H9 (cell line): ENCODE results near the gene SSBP3. TPM values are rescaled to one million over a fixed set of nuclear protein-coding genes. Genes with fewer than 3 reads are reported as not detected.

Experiments used
- DNase-seq: peaks from one replicate; pipeline ENCODE4 v3.0.0-alpha.2; 2017
- H2AFZ ChIP-seq: one replicate; pipeline ENCODE4 v1.6.1; 2013; ENCODE audit warnings: mild to moderate bottlenecking, low read length, control low read depth, moderate library complexity
- H2AK5ac ChIP-seq: 2 replicates; pipeline ENCODE4 v1.6.1; 2013; ENCODE audit warnings: low read length, control low read depth, mixed read lengths; ENCODE audit not compliant: insufficient read length
- H2BK120ac ChIP-seq: one replicate; pipeline ENCODE4 v1.6.1; 2013; ENCODE audit warnings: low read depth, mild to moderate bottlenecking, low read length, control low read depth, inconsistent platforms; ENCODE audit not compliant: poor library complexity, severe bottlenecking
- H2BK12ac ChIP-seq: 2 replicates; pipeline ENCODE4 v1.6.1; 2013; ENCODE audit warnings: low read length, control low read depth, mixed read lengths, low read depth; ENCODE audit not compliant: insufficient read length
- H2BK15ac ChIP-seq: 2 replicates; pipeline ENCODE4 v1.6.1; 2013; ENCODE audit warnings: low read depth, low read length, control low read depth
- H2BK20ac ChIP-seq: one replicate; pipeline ENCODE4 v1.6.1; 2013; ENCODE audit warnings: low read depth, mild to moderate bottlenecking, low read length, control low read depth, inconsistent platforms; ENCODE audit not compliant: poor library complexity, severe bottlenecking
- H2BK5ac ChIP-seq: 2 replicates; pipeline ENCODE4 v1.6.1; 2013; ENCODE audit warnings: low read length, control low read depth, mixed read lengths; ENCODE audit not compliant: insufficient read length
- H3K14ac ChIP-seq: 2 replicates; pipeline ENCODE4 v1.6.1; 2013; ENCODE audit warnings: low read length, control low read depth; ENCODE audit not compliant: insufficient read depth
- H3K18ac ChIP-seq: 2 replicates; pipeline ENCODE4 v1.6.1; 2013; ENCODE audit warnings: low read depth, mild to moderate bottlenecking, mixed read lengths, low read length, control low read depth; ENCODE audit not compliant: insufficient read length
- H3K23ac ChIP-seq: 2 replicates; pipeline ENCODE4 v1.6.1; 2013; ENCODE audit warnings: low read length, control low read depth, mixed read lengths, low read depth; ENCODE audit not compliant: insufficient read length
- H3K23me2 ChIP-seq: 2 replicates; pipeline ENCODE4 v1.6.1; 2013; ENCODE audit warnings: low read depth, mild to moderate bottlenecking, mixed read lengths, low read length, control low read depth; ENCODE audit not compliant: insufficient read length, poor library complexity, severe bottlenecking
- H3K27ac ChIP-seq: 2 replicates; pipeline ENCODE4 v1.5.1; 2013; ENCODE audit warnings: low read length, control low read depth, mixed read lengths, low read depth; ENCODE audit not compliant: insufficient read length
- H3K27me3 ChIP-seq: 2 replicates; pipeline ENCODE4 v1.6.1; 2013; ENCODE audit warnings: low read length, control low read depth, inconsistent platforms; ENCODE audit not compliant: insufficient read depth
- H3K4ac ChIP-seq: 2 replicates; pipeline ENCODE4 v1.6.1; 2013; ENCODE audit warnings: low read depth, mild to moderate bottlenecking, control low read depth, inconsistent platforms, low read length, moderate library complexity
- H3K4me1 ChIP-seq: 2 replicates; pipeline ENCODE4 v1.6.1; 2013; ENCODE audit warnings: low read length, control low read depth, inconsistent platforms; ENCODE audit not compliant: insufficient read depth
- H3K4me2 ChIP-seq: 2 replicates; pipeline ENCODE4 v1.6.1; 2013; ENCODE audit warnings: low read length, control low read depth, mixed read lengths; ENCODE audit not compliant: insufficient read length, insufficient read depth
- H3K56ac ChIP-seq: 2 replicates; pipeline ENCODE4 v1.6.1; 2013; ENCODE audit warnings: low read depth, mild to moderate bottlenecking, mixed read lengths, low read length, control low read depth; ENCODE audit not compliant: insufficient read length
- H3K79me1 ChIP-seq: 2 replicates; pipeline ENCODE4 v1.6.1; 2013; ENCODE audit warnings: low read depth, mild to moderate bottlenecking, moderate library complexity, low read length, control low read depth, inconsistent platforms; ENCODE audit not compliant: insufficient read depth, poor library complexity, severe bottlenecking
- H3K79me2 ChIP-seq: 2 replicates; pipeline ENCODE4 v1.6.1; 2013; ENCODE audit warnings: low read length, control low read depth, inconsistent platforms; ENCODE audit not compliant: insufficient read depth
- H3K9ac ChIP-seq: 2 replicates; pipeline ENCODE4 v1.6.1; 2013; ENCODE audit warnings: low read length, control low read depth, mixed read lengths; ENCODE audit not compliant: insufficient read length; ENCODE audit errors: extremely low read depth
- H3K9me3 ChIP-seq: one replicate; pipeline ENCODE4 v1.6.1; 2013; ENCODE audit warnings: low read depth, low read length, inconsistent platforms; ENCODE audit not compliant: control insufficient read depth
- H3T11ph ChIP-seq: one replicate; pipeline ENCODE4 v1.6.1; 2013; ENCODE audit warnings: mild to moderate bottlenecking, low read length, control low read depth, inconsistent platforms
- H4K20me1 ChIP-seq: one replicate; pipeline ENCODE4 v1.6.1; 2013; ENCODE audit not compliant: control insufficient read depth, insufficient read length, insufficient read depth
- H4K5ac ChIP-seq: 2 replicates; pipeline ENCODE4 v1.6.1; 2013; ENCODE audit warnings: low read depth, mild to moderate bottlenecking, mixed read lengths, low read length, control low read depth; ENCODE audit not compliant: insufficient read length
- H4K8ac ChIP-seq: replicated peaks from 2 replicates; pipeline ENCODE4 v1.6.1; 2013; ENCODE audit warnings: low read length, control low read depth, mixed read lengths, low read depth; ENCODE audit not compliant: insufficient read length
- H4K91ac ChIP-seq: 2 replicates; pipeline ENCODE4 v1.6.1; 2013; ENCODE audit warnings: low read depth, mild to moderate bottlenecking, moderate library complexity, mixed read lengths, low read length, control low read depth; ENCODE audit not compliant: insufficient read length
- H3K27ac Mint-ChIP-seq, 3 experiments: 2 replicates in 2 of 3; 3 replicates in 1 of 3; pipeline ENCODE4 v1.8.0; 2020 to 2021; ENCODE audit warnings: mixed read lengths in 3 of 3, mild to moderate bottlenecking in 1 of 3, moderate library complexity in 1 of 3
- H3K27me3 Mint-ChIP-seq: 2 replicates; pipeline ENCODE4 v1.8.0; 2021; ENCODE audit warnings: low read depth, mild to moderate bottlenecking, moderate library complexity, mixed read lengths
- H3K36me3 Mint-ChIP-seq, 3 experiments: 2 replicates in 2 of 3; 3 replicates in 1 of 3; pipeline ENCODE4 v1.8.0; 2020 to 2021; ENCODE audit warnings: low read depth in 3 of 3, mixed read lengths in 3 of 3; ENCODE audit not compliant: insufficient read depth in 1 of 3
- H3K4me1 Mint-ChIP-seq, 2 experiments: 2 replicates each; pipeline ENCODE4 v1.8.0; 2020; ENCODE audit warnings: mixed read lengths in 2 of 2
- H3K4me3 Mint-ChIP-seq, 2 experiments: 2 replicates in 1 of 2; 3 replicates in 1 of 2; pipeline ENCODE4 v1.8.0; 2020 to 2021; ENCODE audit warnings: mild to moderate bottlenecking in 2 of 2, mixed read lengths in 2 of 2, moderate library complexity in 1 of 2
- H3K9me3 Mint-ChIP-seq, 2 experiments: 2 replicates in 1 of 2; 3 replicates in 1 of 2; pipeline ENCODE4 v1.8.0; 2020; ENCODE audit warnings: mild to moderate bottlenecking in 2 of 2, mixed read lengths in 2 of 2, moderate library complexity in 1 of 2
- WGBS: extraction: QIAGEN DNeasy Blood & Tissue Kit; methylation state at CpG from one replicate; pipeline ENCODE4 v1.1.7; 2013; ENCODE audit warnings: missing lambda C conversion rate, low lambda C conversion rate, mixed read lengths; ENCODE audit not compliant: insufficient read length; ENCODE audit errors: extremely low coverage; 5-methylcytosine and 5-hydroxymethylcytosine counted together
- total RNA-seq: library from RNA; stranded (reverse); gene quantifications from 2 replicates; pipeline ENCODE4 v1.2.1, GENCODE V29; 2021
- TF ChIP-seq, protein P1 (sequence below): fragments of 200-600 bp; sonication (generic); conservative IDR thresholded peaks from 3 replicates; pipeline ENCODE4 v1.8.0; 2021; ENCODE audit warnings: antibody characterized with exemption, mild to moderate bottlenecking

Gene SSBP3
- total RNA-seq, 1 experiment from 2014 or later, result 126 TPM

DNA sequence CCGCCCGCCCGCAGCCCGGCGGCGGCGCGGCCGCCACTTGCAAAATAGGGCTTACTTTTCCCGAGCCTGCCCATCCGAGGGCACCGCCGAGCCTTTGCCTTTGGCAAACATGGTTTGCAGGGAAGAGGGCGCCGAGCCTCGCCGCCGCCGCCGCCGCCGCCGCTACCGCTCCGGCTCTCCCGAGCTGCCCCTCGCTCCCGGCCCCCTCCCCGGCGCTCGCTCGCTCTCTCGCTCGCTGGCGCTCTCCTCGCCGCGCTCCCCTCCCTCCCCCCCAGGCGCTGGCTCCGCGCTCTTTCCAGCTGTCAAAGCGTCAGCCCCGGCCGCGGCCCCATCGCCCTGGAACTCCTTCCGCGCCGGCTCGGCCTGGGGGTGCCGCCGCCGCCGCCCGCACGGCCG lies 298 bp downstream of the SSBP3 start:
- Histone ChIP-seq H3K9me3 (no peaks in the 10 kb centered on the region), H2BK120ac (no peak overlapping the region), H4K5ac (no peak overlapping the region), H3K79me1 (peaks cover 13% of the 10 kb centered on the region), H3K9ac (no peak overlapping the region), H2AK5ac (no peak overlapping the region), H4K20me1 (peaks cover 5% of the 10 kb centered on the region), H2BK15ac (no peak overlapping the region), H3K4ac (no peak overlapping the region), H4K91ac (no peak overlapping the region), H3K4me2 (no peak overlapping the region), H3K79me2 (peaks cover 23% of the 10 kb centered on the region; the same call in 1 of the 2 replicates), H4K8ac (no peak overlapping the region), H3T11ph (no peak overlapping the region), H3K27me3 (no peaks in the 10 kb centered on the region), H3K4me1 (peaks cover 10% of the 10 kb centered on the region; the same call in 1 of the 2 replicates), H3K14ac (no peak overlapping the region), H3K23me2 (peaks cover 14% of the 10 kb centered on the region), H2BK12ac (no peak overlapping the region), H3K23ac (no peak overlapping the region), H2AFZ (no peak overlapping the region), H3K56ac (no peak overlapping the region), H2BK5ac (no peak overlapping the region), H2BK20ac (no peak overlapping the region), H3K18ac (no peak overlapping the region), H3K27ac (no peak overlapping the region)
- no CpG with 5 or more reads among the region's 57 CpGs for WGBS
- no peak for DNase-seq
- TF ChIP-seq, protein P1, sequence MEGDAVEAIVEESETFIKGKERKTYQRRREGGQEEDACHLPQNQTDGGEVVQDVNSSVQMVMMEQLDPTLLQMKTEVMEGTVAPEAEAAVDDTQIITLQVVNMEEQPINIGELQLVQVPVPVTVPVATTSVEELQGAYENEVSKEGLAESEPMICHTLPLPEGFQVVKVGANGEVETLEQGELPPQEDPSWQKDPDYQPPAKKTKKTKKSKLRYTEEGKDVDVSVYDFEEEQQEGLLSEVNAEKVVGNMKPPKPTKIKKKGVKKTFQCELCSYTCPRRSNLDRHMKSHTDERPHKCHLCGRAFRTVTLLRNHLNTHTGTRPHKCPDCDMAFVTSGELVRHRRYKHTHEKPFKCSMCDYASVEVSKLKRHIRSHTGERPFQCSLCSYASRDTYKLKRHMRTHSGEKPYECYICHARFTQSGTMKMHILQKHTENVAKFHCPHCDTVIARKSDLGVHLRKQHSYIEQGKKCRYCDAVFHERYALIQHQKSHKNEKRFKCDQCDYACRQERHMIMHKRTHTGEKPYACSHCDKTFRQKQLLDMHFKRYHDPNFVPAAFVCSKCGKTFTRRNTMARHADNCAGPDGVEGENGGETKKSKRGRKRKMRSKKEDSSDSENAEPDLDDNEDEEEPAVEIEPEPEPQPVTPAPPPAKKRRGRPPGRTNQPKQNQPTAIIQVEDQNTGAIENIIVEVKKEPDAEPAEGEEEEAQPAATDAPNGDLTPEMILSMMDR, result no peak
- Mint-ChIP-seq H3K9me3 (no peaks in the 10 kb centered on the region), H3K36me3 (peaks cover 32 to 37% (median 34%) of the 10 kb centered on the region in 3 experiments), H3K27ac (no peak overlapping the region), H3K27me3 (peaks cover 2% of the 10 kb centered on the region; the same call in 1 of the 2 replicates), H3K4me1 (peaks cover 70 to 71% of the 10 kb centered on the region in 2 experiments), H3K4me3 (peak overlapping the region; percentile 58 to 85; a peak in 3 of 5 replicates)
